ENCODE measurements around the gene GBF1.

Gene GBF1

DNA sequence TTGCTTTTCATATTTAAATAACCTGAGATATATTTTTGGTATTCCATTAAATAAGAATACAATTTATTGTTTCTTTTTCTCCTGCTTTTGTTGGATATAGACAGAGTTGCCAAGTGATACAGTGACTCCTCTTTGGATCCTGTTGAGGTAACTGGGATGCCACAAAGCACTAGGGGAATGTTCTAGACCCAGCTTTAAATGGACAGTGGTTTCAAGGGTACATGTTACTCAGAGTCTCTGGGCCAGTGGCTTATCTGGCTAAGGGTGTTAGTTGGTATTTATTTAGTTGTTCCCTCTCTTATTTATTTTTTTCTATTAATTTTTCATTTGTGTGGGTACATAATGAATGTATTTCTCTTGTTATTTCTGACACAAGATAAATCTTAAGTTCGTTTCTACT is 9.1 kb downstream of the GBF1 start:
- no peak for TF ChIP-seq CTCF (IDR thresholded peaks at IDR 0.05; ENCODE audit: insufficient read depth, low read depth, low read length, missing control alignments)
- H3K4me3 ChIP-seq (ENCODE audit: low read depth, low read length), result no peak overlapping the region
- DNase-seq (ENCODE audit: low read depth), result no peak

DNA sequence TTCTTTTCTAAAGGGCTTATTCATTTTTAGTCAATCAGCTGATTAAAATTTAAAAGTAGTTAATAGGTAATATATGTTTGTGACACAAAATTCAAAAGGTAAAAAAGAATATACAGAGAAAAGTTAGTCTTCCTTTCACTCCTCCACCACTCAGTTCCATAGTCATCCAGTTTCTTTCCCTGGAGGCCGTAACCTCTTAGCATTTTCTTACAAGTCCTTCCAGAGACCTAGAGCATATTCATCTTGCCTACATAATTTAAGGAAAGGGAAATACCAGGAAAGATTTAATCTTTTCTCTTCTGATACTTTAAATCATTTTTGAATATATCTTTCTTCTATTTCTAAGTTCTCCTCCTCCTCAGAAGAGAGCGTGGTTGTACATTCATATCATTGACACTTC is 10.1 kb downstream of the GBF1 start:
- DNase-seq (ENCODE audit: low read depth), result no peak
- no peak for TF ChIP-seq CTCF (IDR thresholded peaks at IDR 0.05; ENCODE audit: insufficient read depth, low read depth, low read length, missing control alignments)
- no peak overlapping the region for H3K4me3 ChIP-seq (ENCODE audit: low read depth, low read length)

GRCh38 chr10:102261196-102261595 is 15.9 kb downstream of the GBF1 start:
- H3K4me3 ChIP-seq (ENCODE audit: low read depth, low read length), result no peak overlapping the region
- TF ChIP-seq CTCF (IDR thresholded peaks at IDR 0.05; ENCODE audit: insufficient read depth, low read depth, low read length, missing control alignments), result no peak
- DNase-seq (ENCODE audit: low read depth), result no peak

- no peak for DNase-seq (ENCODE audit: low read depth)
- H3K4me3 ChIP-seq (ENCODE audit: low read depth, low read length), result no peak overlapping the region
- no peak for TF ChIP-seq CTCF (IDR thresholded peaks at IDR 0.05; ENCODE audit: insufficient read depth, low read depth, low read length, missing control alignments)
These were observed 16.5 kb downstream of the GBF1 start for GRCh38 chr10:102261842-102262241.

DNA sequence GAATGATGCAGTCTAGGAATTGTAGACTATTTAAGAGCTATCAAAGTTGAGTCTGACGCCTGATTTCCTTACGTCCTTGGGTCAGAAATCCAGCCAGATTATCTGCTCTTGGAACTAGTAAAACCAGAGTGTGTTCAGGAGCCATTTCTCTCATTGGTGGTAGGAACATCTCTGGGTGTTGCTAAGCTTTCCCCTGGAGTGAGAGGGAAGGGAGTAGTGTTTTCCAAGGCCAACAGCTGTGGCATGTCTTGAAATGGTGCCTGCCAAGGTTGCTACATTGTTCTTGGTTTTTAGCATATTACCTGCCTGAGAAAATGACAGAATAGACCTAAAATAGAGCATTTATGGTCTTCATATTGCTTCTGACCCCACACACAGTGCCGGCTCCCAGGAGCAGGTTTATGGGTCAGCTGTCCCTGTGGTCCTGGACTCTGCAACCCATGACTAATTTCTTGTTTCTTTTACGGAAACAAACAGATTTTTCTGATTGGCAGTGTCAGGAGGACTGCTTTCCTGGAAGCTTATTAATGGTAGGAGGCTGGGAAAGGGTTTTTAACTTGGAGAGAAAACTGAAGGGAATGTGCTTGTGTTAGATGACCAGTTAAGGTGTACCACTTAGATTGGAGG is 17.5 kb downstream of the GBF1 start:
- no peak for DNase-seq (ENCODE audit: low read depth)
- no peak overlapping the region for H3K4me3 ChIP-seq (ENCODE audit: low read depth, low read length)
- TF ChIP-seq CTCF (IDR thresholded peaks at IDR 0.05; ENCODE audit: insufficient read depth, low read depth, low read length, missing control alignments), result no peak

DNA sequence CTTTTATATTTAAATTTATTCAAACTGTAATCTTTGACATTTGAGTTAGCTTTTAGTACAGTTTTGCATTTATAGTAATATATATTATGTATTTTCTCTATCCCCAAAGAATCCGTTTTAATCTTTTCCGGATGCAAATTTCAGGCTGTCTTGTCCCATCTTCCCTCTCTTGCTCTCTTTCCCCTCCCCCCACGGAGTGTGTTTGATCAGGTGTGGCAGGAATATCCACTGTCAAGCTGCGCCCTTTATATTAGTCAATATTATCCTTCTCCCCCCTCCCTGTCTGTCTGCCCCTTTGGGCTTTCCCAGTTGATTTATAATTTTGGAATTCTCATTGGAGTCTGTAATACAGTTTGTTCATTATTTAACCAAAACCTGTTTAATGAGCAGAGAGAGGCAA is 19.0 kb downstream of the GBF1 start:
- TF ChIP-seq CTCF (IDR thresholded peaks at IDR 0.05; ENCODE audit: insufficient read depth, low read depth, low read length, missing control alignments), result no peak
- DNase-seq (ENCODE audit: low read depth), result no peak
- H3K4me3 ChIP-seq (ENCODE audit: low read depth, low read length), result no peak overlapping the region

- H3K4me3 ChIP-seq (ENCODE audit: low read depth, low read length), result no peak overlapping the region
- no peak for TF ChIP-seq CTCF (IDR thresholded peaks at IDR 0.05; ENCODE audit: insufficient read depth, low read depth, low read length, missing control alignments)
- no peak for DNase-seq (ENCODE audit: low read depth)
These were observed 21.3 kb downstream of the GBF1 start for GRCh38 chr10:102266670-102267069.
